Lower leg skin (tissue), 4 donors: ENCODE results near the gene VSIG2. TPM values are rescaled to one million over a fixed set of nuclear protein-coding genes. Genes with fewer than 3 reads are reported as not detected.

Experiments used
- DNase-seq, 2 donors: peaks; one replicate each; pipeline ENCODE4 v3.0.0-alpha.2; 2019; ENCODE audit warnings: low spot score in 2 of 2
- H3K4me3 ChIP-seq: fragments of 200-600 bp; sonication (generic); 2 replicates; pipeline ENCODE4 v1.5.1; 2017; ENCODE audit warnings: mild to moderate bottlenecking, low read depth; ENCODE audit not compliant: poor library complexity, severe bottlenecking
- POLR2A ChIP-seq, 2 donors: fragments of 450-650 bp; IDR thresholded peaks; one replicate each; pipeline ENCODE4 v1.6.1; 2016 to 2017; ENCODE audit warnings: antibody characterized with exemption in 2 of 2, mild to moderate bottlenecking in 1 of 2, moderate library complexity in 1 of 2
- WGBS, 2 donors: methylation state at CpG; one replicate each; pipeline ENCODE4 v1.1.5; 2018; 5-methylcytosine and 5-hydroxymethylcytosine counted together
- intact Hi-C: fragments of 100-400 bp; cut with DNase I; formaldehyde crosslinking; loops from one replicate; pipeline ENCODE4 v1.15.0; 2023; ENCODE audit warnings: low total_unique reads
- total RNA-seq, 4 donors: library from RNA; depleted of rRNA; stranded (reverse); fragments of >200 nt; gene quantifications; one replicate each; pipeline ENCODE4 v1.1.0, GENCODE V29; 2016
- TF ChIP-seq, protein P1 (sequence below), 3 donors: fragments of 450-650 bp; IDR thresholded peaks; one replicate each; pipeline ENCODE4 v1.5.1; 2016; ENCODE audit warnings: antibody characterized with exemption in 3 of 3, mild to moderate bottlenecking in 3 of 3, moderate library complexity in 2 of 3

The VSIG2 gene
- total RNA-seq, 4 donors from 2014 or later = 0.30 to 2.3 (median 0.55) TPM

DNA sequence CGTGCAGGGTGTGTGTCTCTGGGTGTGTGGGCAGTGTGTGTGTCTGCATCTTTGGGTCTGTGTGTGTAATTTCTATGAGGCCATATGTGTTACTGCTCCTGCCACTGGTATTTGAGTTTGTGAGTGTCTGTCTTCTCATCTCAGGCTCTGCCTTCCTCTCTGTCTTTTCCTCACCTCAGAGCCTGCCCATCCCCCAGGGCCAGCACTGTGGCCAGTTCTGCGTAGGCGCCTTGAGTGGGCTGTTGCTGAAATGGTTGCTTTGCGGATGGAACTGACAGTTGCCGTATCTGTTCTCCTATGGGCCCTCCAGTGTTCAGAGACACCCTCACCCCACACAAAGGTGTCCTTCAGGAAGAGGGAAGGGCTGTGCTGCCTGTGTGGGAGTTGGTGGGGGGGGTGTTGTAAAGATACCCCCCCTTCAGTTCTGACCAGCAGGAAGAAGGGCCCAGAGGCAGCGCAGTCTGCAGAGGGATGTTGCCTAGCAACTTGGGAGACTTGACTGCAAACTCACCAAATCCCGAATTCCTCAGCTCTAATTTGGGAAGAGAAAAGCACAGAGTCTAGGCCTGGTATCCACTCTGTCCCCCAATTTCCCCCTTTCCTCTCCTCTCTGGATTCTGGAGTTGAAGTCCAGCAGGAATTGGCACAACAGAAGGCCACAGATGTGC lies 14.3 kb downstream of the VSIG2 start:
- 79 to 91% methylated on average over 7 of the region's 7 CpGs for WGBS, 2 donors
- intact Hi-C loops = no loop called here
- TF ChIP-seq, protein P1, sequence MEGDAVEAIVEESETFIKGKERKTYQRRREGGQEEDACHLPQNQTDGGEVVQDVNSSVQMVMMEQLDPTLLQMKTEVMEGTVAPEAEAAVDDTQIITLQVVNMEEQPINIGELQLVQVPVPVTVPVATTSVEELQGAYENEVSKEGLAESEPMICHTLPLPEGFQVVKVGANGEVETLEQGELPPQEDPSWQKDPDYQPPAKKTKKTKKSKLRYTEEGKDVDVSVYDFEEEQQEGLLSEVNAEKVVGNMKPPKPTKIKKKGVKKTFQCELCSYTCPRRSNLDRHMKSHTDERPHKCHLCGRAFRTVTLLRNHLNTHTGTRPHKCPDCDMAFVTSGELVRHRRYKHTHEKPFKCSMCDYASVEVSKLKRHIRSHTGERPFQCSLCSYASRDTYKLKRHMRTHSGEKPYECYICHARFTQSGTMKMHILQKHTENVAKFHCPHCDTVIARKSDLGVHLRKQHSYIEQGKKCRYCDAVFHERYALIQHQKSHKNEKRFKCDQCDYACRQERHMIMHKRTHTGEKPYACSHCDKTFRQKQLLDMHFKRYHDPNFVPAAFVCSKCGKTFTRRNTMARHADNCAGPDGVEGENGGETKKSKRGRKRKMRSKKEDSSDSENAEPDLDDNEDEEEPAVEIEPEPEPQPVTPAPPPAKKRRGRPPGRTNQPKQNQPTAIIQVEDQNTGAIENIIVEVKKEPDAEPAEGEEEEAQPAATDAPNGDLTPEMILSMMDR (IDR thresholded peaks at IDR 0.05) = no peak
- no peak for TF ChIP-seq POLR2A (IDR thresholded peaks at IDR 0.05)
- no peak overlapping the region for H3K4me3 ChIP-seq
- no peak for DNase-seq

DNA sequence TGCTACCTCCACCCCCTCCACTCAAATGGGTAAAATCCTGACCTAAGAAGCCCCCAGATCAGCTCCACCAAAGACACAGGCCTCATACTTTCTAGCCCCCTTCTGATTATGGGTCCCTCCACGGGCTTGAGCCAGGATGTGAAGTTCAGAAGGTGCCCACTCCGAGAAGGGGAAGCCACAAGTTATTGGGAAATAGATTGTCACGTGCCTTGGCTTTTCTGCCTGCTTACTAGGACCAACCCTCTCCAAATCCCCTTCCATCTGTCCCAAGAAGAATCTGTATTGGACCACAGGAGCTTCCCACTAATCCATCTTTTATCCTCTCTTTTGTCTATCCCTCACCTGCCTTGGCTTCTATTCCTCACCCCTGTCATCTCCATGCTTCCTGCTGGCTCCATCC lies 15.3 kb downstream of the VSIG2 start:
- intact Hi-C loops = no loop called here
- TF ChIP-seq, protein P1 (IDR thresholded peaks at IDR 0.05) = no peak
- no peak for TF ChIP-seq POLR2A (IDR thresholded peaks at IDR 0.05)
- 54 to 57% methylated on average over 3 of the region's 3 CpGs for WGBS, 2 donors
- no peak overlapping the region for H3K4me3 ChIP-seq
- DNase-seq = no peak

DNA sequence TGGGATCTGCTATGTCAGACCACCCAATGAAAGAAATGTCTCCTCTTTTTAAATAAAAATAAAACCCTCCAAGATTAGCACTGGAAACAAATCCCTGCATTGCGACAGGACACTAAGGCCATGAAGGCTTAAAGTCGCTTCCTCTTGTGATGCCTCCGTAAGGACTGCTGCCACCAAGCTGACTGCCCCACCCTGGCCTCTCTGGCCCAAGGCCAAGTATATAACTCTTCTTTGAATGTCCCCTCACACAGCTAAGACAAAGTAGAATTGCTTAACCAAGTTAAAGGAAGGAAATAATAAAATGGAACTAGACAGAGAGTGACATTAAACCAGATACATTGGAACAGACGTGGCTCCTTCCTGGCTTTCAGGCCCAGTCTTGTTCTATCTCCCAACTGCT lies 19.8 kb downstream of the VSIG2 start:
- TF ChIP-seq, protein P1 (IDR thresholded peaks at IDR 0.05) = no peak
- no peak for TF ChIP-seq POLR2A (IDR thresholded peaks at IDR 0.05)
- DNase-seq = peak in 1 of 2 donors; percentile 43
- intact Hi-C loops = no loop called here
- no peak overlapping the region for H3K4me3 ChIP-seq
- WGBS, 2 donors = 84 to 87% methylated on average over 4 of the region's 4 CpGs

DNA sequence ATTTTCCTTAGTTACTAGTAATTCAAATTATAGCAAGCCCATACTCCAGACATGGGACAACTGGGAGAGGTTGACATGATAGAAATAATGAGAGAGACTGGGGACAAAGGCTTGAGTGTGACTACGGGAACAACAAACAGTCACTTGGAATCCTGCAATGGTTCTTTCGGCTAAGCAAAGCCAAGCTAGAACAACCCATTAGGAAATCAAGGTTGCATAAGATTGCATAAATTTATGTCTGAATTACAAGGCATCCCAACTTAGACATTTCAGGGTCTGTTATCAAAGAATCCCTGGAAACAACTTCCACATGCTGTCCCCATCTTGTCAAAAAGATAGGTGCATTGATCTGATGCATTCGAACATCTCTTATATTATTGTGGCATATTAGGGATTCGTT lies 22.5 kb downstream of the VSIG2 start:
- TF ChIP-seq, protein P1 (IDR thresholded peaks at IDR 0.05) = no peak
- TF ChIP-seq POLR2A (IDR thresholded peaks at IDR 0.05) = no peak
- DNase-seq = no peak
- intact Hi-C loops = no loop called here
- WGBS, 2 donors = 87 to 88% methylated on average over 4 of the region's 4 CpGs
- no peak overlapping the region for H3K4me3 ChIP-seq

DNA sequence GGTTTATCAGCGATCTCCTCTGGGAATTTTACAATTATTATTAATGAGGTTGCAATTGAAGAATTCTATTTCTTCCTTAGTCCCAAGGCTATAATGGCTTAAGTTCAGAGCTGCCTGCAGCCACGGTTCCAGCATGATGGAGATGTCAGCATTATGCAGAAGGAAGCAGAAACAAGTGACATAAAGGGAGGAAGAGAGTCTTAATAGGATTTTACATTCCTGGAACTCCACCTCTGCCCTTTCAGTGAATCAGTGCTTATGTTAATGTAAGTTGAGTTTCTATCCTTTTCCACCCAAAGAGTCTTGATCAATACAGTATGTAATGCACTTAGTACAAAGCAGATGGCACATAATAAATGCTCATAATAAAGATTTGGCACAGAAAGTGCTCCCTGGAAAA lies 23.9 kb downstream of the VSIG2 start:
- TF ChIP-seq, protein P1 (IDR thresholded peaks at IDR 0.05) = no peak
- TF ChIP-seq POLR2A (IDR thresholded peaks at IDR 0.05) = no peak
- intact Hi-C loops = no loop called here
- DNase-seq = no peak
- 72 to 83% methylated on average over 2 of the region's 2 CpGs for WGBS, 2 donors
- H3K4me3 ChIP-seq = no peak overlapping the region

GRCh38 chr11:124727474-124727873 lies 24.6 kb downstream of the VSIG2 start:
- no peak for TF ChIP-seq POLR2A (IDR thresholded peaks at IDR 0.05)
- TF ChIP-seq, protein P1 (IDR thresholded peaks at IDR 0.05) = no peak
- H3K4me3 ChIP-seq = no peak overlapping the region
- 88% methylated on average over 4 of the region's 4 CpGs for WGBS, 2 donors
- DNase-seq = no peak
- intact Hi-C loops = no loop called here
